Measurements from ENCODE around the gene ACIN1. TPM values are rescaled to one million over a fixed set of nuclear protein-coding genes. Genes with fewer than 3 reads are reported as not detected.

Gene ACIN1
- total and polyA plus RNA-seq, 9 of the 15 experiments (the other 6 are each of a cell fraction or from before 2014, with no cell fraction given) = 5.0 to 196 (median 129) TPM

DNA sequence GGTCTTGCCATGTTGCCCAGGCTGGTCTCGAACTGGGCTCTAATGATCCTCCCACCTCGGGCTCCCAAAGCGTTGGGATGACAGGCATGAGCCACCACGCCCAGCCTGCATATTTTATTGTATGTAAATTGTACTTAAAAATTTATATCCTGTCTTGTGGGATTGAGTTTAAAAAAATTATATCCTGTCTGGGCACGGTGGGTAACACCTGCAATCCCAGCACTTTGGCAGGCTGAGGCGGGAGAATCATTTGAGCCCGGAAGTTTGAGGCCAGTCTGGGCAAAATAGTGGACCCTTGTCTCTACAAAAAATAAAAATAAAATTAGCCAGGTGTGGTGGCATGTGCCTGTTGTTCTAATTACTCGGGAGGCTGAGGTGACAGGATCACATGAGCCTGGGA, 38.0 kb upstream of the ACIN1 start:
- in situ Hi-C loops (cut with MboI) = no loop called here

More for the DNA sequence above, 38.0 kb upstream of the ACIN1 start:
- Histone ChIP-seq H3K4me3 (no peak overlapping the region), H3K9me3 (replicated peaks; ENCODE audit: control insufficient read depth, insufficient read depth, low read depth, low read length) (no peaks in the 10 kb centered on the region), H3K36me3 (ENCODE audit: control insufficient read depth, insufficient read depth, low read length) (peaks cover 7% of the 10 kb centered on the region; the same call in 1 of the 3 replicates), H3K27ac (ENCODE audit: extremely low read depth, low read depth, low read length) (no peak overlapping the region), H3K9me1 (ENCODE audit: control insufficient read depth, insufficient read depth, low read length) (no peaks in the 10 kb centered on the region), H3K9ac (ENCODE audit: insufficient read depth in 1 of 2, low read depth in 2 of 2, low read length in 2 of 2) (no peak overlapping the region), H3K4me2 (ENCODE audit: insufficient read depth, low read length) (no peak overlapping the region), H4K20me1 (replicated peaks; ENCODE audit: control insufficient read depth, insufficient read depth, low read length) (no peaks in the 10 kb centered on the region), H3K27me3 (ENCODE audit: control insufficient read depth in 2 of 2, insufficient read depth in 2 of 2, low read length in 2 of 2) (no peaks in the 10 kb centered on the region), H2AFZ (ENCODE audit: low read depth, low read length) (no peak overlapping the region), H3K79me2 (ENCODE audit: control insufficient read depth, insufficient read depth, low read length) (no peaks in the 10 kb centered on the region), H3K4me1 (replicated peaks in 1 of 2; ENCODE audit: control insufficient read depth in 2 of 2, insufficient read depth in 2 of 2, low read length in 2 of 2) (peaks cover 32 to 33% of the 10 kb centered on the region in 2 experiments)
- intact Hi-C loops (cut with micrococcal nuclease) = no loop called here
- DNase-seq (ENCODE audit: extremely low read depth in 1 of 4, low spot score in 3 of 4) = no peak
- TF ChIP-seq, protein P1, sequence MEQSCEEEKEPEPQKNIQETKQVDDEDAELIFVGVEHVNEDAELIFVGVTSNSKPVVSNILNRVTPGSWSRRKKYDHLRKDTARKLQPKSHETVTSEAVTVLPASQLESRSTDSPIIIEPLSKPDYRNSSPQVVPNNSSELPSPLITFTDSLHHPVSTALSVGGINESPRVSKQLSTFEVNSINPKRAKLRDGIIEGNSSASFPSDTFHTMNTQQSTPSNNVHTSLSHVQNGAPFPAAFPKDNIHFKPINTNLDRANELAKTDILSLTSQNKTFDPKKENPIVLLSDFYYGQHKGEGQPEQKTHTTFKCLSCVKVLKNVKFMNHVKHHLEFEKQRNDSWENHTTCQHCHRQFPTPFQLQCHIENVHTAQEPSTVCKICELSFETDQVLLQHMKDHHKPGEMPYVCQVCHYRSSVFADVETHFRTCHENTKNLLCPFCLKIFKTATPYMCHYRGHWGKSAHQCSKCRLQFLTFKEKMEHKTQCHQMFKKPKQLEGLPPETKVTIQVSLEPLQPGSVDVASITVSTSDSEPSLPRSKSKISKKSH (CRISPR knock-in tag; IDR thresholded peaks at IDR 0.05) = no peak
- TF ChIP-seq IFI16 (CRISPR knock-in tag; IDR thresholded peaks at IDR 0.05) = no peak
- TF ChIP-seq ZNF699 (CRISPR knock-in tag; IDR thresholded peaks at IDR 0.05; ENCODE audit: insufficient replicate concordance) = no peak
- no peak for TF ChIP-seq ELF2 (CRISPR knock-in tag; IDR thresholded peaks at IDR 0.05)
- no peak for TF ChIP-seq THRAP3 (IDR thresholded peaks at IDR 0.05; ENCODE audit: borderline replicate concordance)
- no peak for TF ChIP-seq ZNF143 (CRISPR knock-in tag; IDR thresholded peaks at IDR 0.05)
- TF ChIP-seq PHF8 (IDR thresholded peaks at IDR 0.05; ENCODE audit: borderline replicate concordance, low read length) = no peak
- TF ChIP-seq TBL1XR1 (IDR thresholded peaks at IDR 0.05; ENCODE audit: low read length in 2 of 2) = no peak
- TF ChIP-seq SP2 (IDR thresholded peaks at IDR 0.05; ENCODE audit: extremely low read depth, low read depth, low read length, poor library complexity, severe bottlenecking) = no peak
- TF ChIP-seq CEBPB (tag; IDR thresholded peaks at IDR 0.05) = no peak
- TF ChIP-seq BRCA1 (IDR thresholded peaks at IDR 0.05) = no peak
- no peak for TF ChIP-seq BRCA1 (CRISPR knock-in tag; IDR thresholded peaks at IDR 0.05)
- no peak for TF ChIP-seq RBM22 (IDR thresholded peaks at IDR 0.05; ENCODE audit: low read depth, low read length, poor library complexity, severe bottlenecking)
- TF ChIP-seq, protein P2, sequence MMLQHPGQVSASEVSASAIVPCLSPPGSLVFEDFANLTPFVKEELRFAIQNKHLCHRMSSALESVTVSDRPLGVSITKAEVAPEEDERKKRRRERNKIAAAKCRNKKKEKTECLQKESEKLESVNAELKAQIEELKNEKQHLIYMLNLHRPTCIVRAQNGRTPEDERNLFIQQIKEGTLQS (IDR thresholded peaks at IDR 0.05) = no peak
- TF ChIP-seq, protein P2 (CRISPR knock-in tag; conservative IDR thresholded peaks at IDR 0.05) = no peak
- no peak for TF ChIP-seq NONO (IDR thresholded peaks at IDR 0.05; ENCODE audit: low read depth in 2 of 2, low read length in 1 of 2)
- no peak for TF ChIP-seq POLR2A (conservative IDR thresholded peaks at IDR 0.05)
- TF ChIP-seq ZNF23 (CRISPR knock-in tag; IDR thresholded peaks at IDR 0.05) = no peak
- TF ChIP-seq RBFOX2 (IDR thresholded peaks at IDR 0.05; ENCODE audit: low read depth, low read length) = no peak
- TF ChIP-seq GATA2 (CRISPR knock-in tag; IDR thresholded peaks at IDR 0.05) = no peak
- TF ChIP-seq CREBBP (IDR thresholded peaks at IDR 0.05; ENCODE audit: low read depth, low read length) = no peak
- TF ChIP-seq, protein P3, sequence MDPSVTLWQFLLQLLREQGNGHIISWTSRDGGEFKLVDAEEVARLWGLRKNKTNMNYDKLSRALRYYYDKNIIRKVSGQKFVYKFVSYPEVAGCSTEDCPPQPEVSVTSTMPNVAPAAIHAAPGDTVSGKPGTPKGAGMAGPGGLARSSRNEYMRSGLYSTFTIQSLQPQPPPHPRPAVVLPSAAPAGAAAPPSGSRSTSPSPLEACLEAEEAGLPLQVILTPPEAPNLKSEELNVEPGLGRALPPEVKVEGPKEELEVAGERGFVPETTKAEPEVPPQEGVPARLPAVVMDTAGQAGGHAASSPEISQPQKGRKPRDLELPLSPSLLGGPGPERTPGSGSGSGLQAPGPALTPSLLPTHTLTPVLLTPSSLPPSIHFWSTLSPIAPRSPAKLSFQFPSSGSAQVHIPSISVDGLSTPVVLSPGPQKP (CRISPR knock-in tag; IDR thresholded peaks at IDR 0.05) = no peak
- CTCF ChIA-PET (ENCODE audit: low intra/inter-chr PET ratio) = no interaction called here
- no TSS peak for BruUV-seq (replicated peaks)
- FAIRE-seq = no peak
- no peak for ATAC-seq
- POLR2A ChIA-PET = no interaction called here
- 86% methylated on average over 8 of the region's 8 CpGs for WGBS (ENCODE audit: insufficient coverage, low coverage, missing lambda C conversion rate)

Measured in K562 (cell line).